DMS153 (cell line): Measurements from ENCODE around the gene ARL16.
A peak's percentile ranks its signal among the peaks of the same experiment; 100 is the strongest.

Experiments used
- DNase-seq: peaks from one replicate; lab custom pipeline; 2025; lab: John Stamatoyannopoulos, UW

The ARL16 gene, protein sequence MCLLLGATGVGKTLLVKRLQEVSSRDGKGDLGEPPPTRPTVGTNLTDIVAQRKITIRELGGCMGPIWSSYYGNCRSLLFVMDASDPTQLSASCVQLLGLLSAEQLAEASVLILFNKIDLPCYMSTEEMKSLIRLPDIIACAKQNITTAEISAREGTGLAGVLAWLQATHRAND

DNA sequence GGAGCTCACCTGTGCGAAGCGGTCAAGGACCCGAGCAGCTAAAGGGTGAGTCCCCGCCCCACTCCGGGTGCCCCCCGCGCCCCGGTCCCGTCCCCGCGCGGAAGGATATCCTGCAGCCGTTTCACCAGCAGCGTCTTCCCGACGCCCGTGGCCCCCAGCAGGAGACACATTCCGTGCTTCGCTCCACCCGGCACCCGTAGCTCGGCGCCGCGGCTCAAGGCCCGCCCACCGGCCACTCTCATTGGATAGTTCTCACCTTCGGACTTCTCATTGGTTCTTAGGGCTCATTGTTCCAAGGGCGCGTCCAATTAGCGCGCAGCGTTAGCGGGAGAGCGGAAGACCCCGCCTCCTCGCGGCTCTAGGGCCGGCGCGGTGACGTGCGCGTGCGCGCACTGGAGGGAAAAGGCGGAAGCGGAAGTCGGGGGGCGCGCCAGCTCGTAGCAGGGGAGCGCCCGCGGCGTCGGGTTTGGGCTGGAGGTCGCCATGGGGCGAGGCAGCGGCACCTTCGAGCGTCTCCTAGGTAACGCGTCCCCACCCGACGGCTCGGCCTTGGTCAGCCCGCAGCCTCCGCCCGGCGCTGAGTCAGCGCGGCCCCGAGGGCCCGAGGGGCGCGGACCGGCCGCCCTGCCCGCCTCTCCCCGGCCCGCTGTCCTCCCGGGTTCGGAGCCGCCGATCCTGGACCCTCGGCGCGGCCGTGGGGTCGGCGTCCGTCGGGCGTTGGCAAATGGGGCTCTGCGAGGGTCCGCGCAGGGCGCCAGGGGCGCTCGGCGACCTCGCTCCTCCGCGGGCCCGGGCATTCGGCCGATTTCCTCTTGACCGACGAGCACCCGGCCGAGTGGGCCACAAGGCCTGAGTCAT is at the start of gene ARL16, which contains the start of gene HGS:
ARL16 (minus strand) TSS at position 214 of the 858 bp plus-strand sequence; CDS start at position 170, 44 bp downstream.
HGS (plus strand) TSS at position 428 of the 858 bp plus-strand sequence; CDS start at position 484, 56 bp downstream.
- DNase-seq, result peak; percentile 98

DNA sequence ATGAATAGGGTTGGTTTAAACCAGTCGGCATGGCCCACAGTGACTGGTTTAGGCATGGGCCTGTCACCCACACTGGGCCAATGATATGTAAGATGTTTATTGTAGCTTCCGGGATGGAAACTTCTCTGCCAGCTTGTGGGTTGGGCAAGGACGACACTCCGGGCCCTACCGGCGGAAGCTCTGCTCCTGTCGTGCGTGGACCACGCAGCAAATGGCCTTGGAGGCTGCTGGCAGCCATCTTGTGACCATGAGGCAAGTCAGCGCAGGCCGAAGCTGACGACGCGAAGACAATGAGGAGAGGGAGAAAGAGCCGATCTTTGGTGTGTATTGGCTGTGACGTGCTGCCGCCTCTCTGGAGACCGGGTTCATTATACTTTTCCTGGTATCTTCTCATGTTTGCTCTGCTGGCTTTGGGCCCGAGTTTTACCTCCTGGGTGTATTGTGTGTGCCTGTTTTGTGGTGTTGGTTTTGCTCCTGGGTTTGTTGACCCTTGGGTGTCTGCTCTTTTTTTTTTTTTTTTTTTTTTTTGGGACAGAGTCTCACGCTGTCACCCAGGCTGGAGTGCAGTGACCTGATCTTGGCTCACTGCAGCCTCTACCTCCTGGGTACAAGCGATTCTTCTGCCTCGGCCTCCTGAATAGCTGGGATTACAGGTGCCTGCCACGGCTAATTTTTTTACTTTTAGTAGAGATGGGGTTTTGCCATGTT is 43.9 kb upstream of the ARL16 start:
- peak; percentile 97 for DNase-seq

DNA sequence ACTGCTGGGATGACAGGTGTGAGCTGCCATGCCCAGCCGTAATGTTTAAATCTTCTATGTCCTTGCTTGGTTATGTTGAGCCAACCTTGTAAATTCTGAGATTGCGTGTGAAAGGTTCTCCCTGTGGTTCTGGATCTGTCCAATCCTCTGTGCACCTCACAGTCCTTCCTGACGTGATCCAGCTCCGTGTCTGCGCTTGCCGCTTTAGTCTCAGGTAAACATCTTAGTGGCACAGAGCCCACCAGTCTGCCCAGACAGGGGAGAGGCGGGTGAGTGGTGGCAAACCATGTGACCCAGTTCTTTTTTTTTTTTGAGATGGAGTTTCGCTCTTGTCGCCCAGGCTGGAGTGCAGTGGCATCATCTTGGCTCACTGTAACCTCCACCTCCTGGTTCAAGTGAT is 42.4 kb upstream of the ARL16 start:
- DNase-seq, result no peak

DNA sequence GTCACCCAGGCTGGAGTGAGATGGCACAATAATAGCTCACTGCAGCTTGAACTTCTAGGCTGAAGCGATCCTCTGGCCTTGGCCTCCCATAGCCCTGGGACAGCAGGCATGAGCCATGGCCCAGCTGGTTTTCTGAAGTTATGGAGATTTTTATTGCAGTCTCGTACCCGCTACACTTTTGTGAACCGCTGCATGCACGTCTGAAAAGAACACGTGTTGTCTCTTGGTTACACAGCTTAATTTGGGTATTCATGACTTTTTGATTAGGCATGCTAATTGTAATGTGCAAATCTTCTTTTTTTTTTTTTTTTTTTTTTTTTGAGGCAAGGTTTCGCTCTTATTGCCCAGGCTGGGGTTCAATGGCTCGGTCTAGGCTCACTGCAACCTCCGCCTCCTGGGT is 41.8 kb upstream of the ARL16 start:
- no peak for DNase-seq

DNA sequence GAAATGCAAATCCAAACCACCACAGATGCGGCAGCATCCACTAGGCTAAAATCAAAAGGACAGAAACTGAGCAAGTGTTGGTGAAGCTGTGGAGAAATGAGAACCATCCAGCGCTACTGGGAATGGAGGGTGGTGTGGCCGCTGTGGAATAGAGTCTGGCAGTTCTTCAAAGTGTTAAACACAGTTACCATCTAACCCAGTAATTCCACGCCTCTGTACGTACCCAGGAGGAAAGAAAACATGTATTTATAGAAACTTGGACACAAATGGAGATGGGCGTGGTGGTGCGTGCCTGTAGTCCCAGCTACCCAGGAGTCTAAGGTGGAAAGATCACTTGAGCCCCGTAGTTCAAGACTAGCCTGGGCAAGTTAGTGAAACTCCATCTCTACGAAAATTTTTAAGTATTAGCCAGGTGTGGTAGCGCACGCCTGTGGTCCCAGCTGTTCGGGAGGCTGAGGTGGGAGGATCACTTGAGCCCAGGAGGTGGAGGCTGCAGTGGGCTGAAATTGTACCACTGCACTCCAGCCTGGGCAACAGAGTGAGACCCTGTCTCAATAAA is 40.1 kb upstream of the ARL16 start:
- no peak for DNase-seq

DNA sequence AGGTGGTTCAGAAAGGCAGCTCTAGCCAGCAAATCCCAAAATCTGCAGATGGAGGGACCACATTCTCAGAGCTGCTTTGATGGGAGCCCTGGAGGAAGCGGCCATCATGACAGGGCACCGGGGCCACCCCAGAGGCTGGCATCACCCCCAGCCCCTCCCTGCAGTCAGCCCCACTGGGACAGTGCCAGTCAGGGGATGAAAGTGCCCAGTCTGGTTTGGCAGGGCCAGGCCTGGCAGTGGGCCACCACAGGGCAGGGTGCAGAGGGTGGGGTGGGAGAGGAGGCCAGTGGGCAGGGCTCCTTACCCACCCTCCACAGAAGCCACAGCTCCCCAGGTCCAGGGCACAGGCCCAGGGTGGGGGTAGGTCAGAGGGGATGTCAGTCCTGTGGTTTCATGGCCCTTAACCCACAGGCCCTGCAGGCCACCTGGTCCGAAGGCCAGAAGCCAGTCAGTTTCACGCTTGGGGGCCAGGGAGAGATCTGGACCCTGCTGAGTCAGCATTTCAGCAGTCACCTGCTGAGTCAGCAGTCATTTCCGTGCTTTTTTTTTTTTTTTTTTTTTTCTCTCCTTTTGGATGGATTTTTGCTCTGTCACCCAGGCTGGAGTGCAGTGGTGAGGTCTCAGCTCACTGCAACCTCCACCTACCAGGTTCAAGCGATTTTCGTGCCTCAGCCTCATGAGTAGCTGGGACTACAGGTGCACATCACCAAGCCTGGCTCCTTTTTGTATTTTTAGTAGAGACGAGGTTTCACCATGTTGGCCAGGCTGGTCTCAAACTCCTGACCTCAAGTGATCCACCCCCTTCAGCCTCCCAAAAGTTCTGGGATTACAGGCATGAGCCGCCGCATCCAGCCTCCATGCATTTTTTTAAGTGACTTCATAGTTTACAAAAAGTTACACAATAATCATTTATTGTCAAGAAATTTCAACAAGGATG is 38.9 kb upstream of the ARL16 start:
- DNase-seq, result peak; percentile 21

DNA sequence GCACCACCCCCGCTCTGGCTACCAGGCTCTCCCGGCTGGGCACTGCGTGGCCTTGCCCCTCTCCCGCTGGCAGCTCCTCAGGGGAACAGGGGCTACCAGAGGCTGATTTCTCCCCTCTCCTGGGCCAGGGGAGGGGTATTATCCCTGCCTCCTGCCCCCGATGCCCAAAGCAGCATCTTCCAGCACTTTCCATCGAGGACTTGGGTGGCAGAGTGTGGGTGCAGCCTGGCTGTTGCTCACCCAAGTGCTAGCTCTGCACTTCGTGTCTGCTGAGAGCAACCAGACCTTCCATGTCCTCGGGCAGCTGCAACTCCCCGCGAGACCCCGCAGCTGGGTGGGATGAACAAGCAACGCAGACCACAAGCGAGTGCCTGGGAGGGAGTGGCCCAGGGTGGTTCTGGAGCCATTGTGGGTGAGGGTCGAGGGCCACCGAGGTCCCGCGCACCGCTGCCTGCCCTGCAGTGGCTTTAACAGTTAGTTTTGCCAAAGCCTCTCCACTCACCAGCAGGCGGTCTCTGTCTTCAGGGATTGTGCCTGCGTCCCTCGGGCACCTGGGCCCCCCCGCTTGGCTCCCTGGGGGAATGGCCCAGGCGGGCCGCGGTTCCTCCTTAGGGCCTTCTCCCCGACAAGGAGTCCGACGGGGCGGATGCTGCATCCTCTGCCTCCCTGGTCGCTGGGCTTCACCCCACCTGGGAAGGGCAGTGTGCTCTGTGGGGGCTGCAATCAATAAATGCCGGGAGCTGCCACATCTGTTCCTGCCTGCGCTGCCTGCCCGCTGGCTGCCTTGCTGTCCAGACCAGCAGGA is 36.9 kb upstream of the ARL16 start:
- DNase-seq, result no peak

DNA sequence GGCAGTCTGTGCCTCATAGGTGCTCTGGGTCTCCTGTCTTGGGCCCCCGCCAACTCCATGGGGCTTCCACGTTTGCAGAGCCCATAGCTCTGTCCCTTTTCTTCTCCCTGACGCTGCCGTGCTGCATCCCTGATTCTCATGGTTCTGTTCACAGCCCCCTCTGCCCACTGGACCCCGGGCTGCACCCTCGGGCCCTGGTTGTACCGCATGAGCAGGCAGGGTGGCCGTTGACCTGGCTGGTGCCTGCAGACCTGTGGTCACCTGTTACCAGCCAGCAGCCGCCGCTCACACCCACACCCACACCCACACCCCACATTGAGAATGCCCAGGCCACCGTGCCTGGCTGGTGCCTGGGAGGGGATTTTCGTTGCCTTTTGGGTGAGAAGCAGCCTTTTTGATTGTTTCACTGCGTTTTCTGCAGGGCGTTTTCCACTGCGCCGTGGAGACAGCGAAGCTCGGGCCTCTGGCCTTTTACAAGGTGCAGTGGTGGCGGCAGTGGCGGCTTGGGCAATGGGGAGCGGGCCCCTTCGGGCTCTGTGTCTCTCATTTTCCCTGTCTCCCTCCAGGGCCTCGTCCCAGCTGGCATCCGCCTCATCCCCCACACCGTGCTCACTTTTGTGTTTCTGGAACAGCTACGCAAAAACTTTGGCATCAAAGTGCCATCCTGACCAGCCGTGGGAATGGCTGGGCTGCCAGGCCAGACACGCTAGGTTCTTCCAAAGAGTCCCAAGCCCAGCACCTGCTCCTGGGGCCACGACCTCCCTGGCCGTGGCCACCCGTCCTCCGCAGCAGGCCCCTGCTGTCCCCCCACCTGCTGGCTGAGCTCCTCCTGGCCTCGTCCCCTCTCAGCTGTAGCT is 36.0 kb upstream of the ARL16 start:
- no peak for DNase-seq

DNA sequence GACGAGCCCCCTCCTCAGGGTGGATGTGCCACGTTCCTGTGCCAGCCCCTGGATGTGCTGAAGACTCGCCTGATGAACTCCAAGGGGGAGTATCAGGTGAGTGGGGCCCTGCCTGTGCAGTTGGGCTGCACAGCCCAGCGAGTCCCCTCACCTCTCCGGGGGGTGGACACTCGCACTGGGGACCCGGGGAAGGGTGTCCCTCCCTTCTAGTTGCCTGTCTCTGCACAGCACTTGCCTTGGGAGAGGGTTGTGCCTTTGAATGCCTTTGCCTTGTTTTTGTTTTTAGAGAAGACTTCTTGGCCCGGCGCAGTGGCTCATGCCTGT is 34.1 kb upstream of the ARL16 start:
- no peak for DNase-seq

DNA sequence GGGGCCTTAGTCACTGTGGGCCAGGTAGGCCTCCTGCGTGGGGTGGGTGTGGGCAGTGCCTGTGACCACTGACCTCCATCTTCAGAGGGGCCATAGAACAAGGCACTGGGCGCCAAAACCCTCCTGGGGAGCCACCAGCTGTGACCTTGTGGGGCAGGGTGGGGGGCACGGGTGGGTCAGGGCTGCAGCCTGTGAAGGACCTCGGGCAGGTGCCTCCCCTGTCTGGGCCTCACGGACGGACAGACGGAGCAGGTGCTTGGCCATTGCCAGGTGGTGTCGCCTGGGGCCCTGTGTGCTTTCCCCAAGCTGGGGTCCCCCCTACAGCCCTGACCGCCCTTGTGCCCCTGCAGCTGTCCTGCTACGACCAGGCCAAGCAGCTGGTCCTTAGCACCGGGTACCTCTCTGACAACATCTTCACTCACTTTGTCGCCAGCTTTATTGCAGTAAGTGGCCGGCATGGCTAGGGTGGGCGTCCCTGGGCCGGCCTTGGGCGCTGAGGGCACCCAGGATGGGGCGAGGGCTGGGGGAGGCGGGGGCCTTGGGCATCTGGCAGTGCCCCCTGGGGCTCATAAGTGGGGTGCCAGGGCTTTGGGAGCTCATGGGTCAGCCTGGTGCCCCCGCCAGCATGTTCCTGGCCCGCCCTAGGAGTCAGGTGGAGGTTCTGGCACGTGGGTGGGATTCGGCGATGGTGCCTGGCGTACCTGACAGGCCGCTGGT is 33.6 kb upstream of the ARL16 start:
- no peak for DNase-seq

DNA sequence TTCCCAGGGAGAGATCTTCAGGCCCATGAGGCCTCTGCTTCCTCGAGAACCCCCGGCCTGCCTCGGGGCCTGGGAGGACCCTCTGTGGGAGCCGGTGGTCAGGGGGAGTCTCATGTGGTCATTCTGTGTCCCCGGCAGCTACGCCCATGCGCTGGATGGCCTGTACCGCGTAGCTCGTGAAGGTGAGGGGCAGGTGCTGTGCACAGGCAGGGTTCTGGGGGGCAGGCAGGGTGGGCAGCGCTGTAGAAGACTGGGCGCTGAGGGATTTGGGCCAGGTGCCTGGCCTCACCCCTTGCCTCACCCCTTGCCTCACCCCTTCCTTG is 33.0 kb upstream of the ARL16 start:
- no peak for DNase-seq

DNA sequence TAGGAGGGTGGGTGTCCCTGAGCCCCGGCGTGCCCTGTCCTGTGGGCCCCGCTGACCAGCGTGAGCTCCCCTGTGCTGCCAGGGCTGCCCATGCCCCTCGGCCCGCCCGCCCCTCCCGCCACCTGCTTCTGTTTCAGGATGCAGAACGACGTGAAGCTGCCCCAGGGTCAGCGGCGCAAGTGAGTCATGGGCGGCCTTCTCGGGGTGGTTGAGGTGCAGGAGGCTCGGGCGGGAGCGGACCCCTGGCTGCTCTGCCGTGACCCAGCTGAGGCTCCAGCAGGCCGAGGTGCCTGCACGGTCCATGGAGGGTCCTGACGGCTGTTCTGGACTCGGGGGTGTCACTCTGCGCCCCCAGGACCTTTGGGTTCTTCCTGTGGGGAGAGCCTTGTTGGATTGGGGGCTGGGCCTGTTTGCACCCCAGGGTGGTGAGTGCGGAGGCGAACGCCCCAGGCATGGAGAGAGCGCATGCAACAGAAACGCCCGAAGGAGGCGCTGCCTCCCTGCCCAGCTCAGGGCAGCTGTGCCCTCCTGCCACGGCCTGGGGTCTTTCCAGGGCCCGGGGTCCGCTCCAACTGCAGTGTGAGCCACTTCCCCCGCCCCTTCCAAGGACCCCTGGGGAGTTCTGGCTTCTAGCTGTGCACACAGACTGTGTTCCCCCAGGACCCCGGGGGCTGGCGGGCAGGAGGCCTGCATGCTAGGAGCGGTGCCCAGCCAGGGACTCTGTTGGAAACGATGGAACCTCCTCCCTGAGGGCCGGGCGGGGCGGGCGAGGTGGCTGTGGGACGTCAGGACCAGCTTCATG is 32.5 kb upstream of the ARL16 start:
- DNase-seq, result no peak

DNA sequence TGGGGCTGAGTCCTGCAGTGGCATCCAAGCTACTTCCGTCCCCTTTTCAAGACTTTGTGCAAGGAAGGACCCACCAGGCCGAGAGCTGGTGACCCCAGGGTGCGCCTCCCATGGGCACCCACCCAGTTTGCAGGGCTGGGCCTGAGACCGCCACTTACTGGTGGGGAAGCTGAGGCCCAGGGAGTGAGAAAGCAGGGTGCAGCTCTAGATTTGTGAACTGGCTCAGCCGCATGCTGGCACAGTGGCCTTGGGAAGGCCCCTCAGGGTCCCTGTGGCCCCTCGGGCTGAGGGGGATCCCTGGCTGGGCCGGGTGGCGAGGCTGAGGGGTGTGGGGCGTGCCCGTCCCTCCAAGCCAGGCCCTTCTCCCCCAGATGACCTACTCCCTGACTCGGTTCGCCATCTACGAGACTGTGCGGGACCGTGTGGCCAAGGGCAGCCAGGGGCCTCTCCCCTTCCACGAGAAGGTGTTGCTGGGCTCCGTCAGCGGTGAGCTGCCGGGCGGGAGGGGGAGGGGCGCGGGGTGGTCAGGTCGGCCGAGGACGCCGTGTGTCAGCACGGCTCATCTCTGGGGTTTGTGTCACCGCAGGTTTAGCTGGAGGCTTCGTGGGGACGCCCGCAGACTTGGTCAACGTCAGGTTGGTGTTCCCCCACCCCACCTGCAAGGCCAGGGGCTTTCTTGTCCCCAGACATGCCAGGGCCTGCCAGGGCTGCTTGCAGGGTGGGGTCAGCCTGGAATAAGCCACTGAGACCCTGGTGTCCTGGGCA is 31.7 kb upstream of the ARL16 start:
- DNase-seq, result no peak

DNA sequence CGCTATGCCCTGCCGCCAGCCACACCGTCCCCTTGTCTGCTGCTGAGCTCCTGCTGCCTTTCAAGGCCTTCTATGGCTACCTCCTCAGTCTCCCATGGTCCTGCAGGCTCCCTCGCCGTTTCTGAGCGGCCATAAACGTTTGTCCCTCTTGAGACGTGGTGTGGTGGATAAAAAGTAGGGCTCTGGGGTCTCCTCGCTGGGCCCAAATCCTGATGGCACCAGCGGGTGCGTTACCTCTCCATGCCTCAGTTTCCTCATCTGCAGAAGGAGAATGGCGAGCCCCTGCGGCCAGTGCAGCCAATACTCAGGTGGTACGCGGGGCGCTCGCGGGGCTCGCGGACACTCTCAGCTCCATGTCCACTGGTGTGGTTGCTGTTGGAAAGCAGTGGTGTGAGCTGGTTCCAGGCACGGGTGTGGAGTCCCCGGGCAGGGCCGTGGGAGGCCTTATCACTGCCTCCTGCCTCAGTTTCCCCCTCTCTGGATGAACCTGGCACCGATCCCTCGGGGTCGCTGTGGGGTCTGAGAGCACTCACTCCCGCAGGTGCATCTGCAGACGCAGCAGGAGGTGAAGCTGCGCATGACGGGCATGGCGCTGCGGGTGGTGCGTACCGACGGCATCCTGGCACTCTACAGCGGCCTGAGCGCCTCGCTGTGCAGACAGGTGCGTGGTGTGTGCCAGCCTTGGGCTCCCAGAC is 31.0 kb upstream of the ARL16 start:
- DNase-seq, result no peak

DNA sequence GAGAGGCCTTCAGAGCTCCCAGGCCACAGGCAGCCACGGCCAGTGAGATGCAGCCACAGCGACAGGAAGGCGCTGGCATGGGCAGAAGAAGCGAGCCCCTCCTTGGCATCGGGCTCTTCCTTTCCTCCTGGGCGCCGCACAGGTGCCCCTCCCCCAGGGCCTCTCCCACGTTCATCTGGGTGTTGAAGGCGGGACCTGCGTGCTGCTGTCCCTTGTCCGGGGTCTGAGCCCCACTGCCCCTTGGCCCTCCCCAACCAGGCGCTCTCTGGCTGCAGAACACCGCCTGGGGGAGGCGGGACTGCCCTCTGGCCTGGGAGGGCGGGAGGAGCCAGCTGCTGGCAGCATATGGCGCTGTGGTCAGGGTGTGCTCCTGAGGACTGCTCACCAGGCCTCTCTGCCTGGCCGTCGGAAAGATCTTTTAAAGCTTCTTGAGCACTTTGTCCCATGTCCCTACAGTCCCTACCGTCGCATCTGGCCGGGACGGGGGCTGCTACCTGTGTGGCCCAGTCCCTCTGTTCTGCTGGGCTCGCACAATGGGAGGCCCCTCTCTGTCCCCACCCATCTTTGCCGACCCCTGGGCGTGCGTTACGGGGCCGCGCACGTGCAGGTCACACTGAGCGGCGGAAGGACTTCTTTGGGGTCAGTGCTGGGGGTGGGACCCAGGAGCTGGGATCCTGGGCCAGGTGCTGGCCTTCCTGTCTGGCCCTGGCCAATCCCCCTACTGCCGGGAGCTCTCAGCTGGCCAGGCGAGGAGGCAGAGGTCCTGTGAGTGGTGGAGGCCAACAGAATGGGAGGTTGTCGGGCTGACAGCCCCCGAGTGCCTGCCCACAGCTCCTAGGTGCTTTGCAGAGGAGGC is 30.2 kb upstream of the ARL16 start:
- DNase-seq, result no peak

DNA sequence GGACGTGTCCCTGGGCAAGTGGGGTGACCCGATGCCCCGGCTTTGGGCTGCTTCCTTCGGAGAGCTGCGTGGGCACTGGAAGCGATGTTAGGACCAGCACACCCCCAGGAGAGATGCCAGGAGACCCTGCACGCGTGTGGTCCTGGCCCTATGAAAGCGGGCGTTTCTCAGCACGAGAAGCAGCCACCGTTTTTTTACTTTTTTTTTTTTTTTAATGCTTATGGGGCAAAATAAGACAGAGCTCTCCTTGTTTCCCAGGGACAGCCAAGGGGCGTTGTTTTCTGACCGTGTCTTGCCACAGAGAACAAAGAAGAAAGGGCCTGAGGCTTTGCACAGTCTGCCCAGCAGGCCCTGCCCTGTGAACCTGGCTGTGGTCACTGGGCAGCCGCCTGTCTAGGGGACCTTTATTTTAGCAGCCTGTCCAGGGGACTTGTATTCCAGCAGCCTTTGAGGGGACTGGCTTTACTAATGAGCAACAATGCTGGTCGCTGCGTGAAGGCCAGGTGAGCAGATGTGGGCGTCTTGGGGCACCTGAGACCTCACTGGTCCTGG is 29.5 kb upstream of the ARL16 start:
- DNase-seq, result no peak
